HG03571 (cell line): ENCODE results near the gene TM2D3.

Source experiments
- ATAC-seq: cut with Tn5 transposase; IDR thresholded peaks from one replicate; pipeline ENCODE4 v1.9.1; 2021; ENCODE audit not compliant: unreplicated experiment

Gene TM2D3

DNA sequence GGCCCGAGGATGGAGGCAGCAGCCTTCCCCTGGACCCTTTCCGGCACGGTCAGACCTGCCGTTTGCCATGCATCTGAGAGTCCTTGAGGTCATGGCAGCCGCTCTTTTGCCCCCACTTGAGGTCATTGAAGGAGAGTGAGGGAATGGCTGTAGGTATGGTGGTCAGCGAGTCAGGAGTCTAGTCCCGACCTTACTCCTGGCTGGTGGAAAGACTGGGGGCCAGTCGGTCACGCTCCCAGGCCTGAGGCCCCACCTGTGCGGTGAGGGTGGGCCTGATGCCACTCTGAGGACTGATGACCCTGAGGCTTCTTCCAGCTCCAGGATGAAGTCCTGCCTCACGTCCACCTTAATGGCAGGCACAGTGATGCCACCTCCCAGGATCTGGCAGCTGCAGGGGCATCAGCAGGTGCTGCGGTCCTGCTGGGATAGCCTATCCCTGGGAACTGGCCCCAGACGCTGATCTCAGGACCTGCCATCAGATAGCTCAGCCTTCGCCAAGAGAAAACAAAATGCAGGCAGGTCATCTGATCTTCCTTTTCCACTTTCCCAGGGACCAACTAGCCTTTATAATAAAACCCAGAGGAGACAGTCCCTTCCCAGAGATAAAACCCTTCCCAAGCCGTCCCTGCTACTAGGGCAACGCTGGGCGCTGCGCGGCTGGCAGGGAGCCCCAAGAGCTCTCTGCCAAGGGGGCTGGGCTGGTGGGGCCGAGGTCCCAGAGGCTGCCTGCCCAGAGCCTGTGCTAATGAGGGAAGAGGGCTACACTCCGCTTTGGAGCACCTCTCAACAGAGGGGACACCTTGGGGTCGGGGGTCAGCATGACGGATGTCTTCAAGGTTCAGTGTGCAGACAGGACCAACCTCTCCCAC, 42.2 kb downstream of the TM2D3 start:
- ATAC-seq: no peak

GRCh38 chr15:101608201-101608600, 44.0 kb downstream of the TM2D3 start:
- ATAC-seq: no peak

GRCh38 chr15:101607108-101607507, 45.1 kb downstream of the TM2D3 start:
- ATAC-seq: no peak

DNA sequence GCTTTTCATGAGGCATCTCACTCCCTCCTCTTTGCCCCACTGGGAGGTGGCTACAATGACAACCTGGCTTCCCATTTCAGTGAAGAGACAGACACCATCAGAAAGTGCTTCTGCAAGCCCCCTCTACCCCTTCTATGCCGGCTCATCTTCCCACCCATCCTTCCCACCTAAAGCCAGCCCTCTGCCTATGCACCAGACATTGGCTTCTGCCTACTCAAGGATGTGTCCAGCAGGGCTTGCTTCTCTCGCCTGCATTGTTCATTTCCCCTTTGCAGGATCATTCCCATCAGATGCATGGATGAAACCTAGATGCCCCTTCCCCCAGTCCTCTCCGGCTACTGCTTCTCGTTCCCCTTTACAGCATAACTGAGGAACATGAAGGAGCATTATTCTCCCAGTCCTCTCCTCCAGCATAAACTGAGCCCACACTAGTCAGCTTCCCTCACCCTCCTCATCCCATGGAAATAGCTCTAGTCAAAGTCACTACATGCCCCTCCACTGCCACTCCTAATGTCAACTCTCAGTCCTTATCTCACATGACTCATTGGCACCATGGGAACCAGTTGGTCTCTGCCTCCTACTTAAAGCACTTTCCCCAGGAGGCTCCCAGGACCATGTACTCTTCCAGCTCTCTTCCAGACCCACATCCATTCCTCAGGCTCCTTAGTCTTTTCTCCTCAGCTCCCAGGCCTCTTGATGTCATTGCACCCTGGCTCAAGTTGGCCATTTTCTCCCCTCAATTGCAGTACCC, 47.9 kb downstream of the TM2D3 start:
- ATAC-seq: no peak

- no peak for ATAC-seq
Measured at GRCh38 chr15:101602801-101603200, 49.4 kb downstream of the TM2D3 start.

DNA sequence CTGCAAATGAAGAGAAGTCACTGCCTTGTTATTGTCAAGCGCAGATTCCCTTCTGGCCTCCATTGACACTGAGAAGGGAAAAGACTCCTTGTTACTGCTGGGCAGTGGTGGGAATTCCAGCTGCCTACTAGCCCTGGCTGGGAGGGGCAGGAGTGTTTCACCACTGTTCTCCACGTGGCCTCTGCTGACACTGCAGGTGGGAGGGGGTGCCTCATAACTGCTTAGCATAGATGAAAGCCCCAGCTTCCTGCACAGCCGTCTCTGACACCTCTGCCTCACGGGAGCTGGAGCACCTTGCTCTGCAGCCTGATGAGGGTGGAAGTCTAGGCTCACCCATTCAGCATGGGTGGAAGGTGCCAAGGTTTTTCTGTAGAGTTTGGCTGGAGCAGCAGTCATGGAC, 52.1 kb downstream of the TM2D3 start:
- no peak for ATAC-seq

DNA sequence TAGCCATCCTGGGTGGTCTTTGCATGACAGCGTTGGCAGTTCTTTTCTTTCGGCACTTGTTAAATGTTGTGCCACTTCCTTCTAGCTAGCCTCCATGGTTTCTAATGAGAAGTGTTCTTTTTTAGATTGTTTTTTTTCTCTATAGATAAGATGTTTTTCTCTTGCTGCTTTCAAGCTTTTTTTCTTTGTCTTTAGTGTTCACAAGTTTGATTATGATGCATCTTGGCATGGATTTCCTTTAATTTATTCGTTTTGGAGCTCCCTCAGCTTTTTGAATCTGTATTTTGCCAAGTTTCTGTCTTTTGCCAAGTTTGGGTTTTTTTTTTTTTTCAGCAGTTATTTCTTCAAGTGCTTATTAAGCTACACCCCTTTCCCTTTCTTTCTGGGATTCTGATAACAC, 53.1 kb downstream of the TM2D3 start:
- no peak for ATAC-seq

DNA sequence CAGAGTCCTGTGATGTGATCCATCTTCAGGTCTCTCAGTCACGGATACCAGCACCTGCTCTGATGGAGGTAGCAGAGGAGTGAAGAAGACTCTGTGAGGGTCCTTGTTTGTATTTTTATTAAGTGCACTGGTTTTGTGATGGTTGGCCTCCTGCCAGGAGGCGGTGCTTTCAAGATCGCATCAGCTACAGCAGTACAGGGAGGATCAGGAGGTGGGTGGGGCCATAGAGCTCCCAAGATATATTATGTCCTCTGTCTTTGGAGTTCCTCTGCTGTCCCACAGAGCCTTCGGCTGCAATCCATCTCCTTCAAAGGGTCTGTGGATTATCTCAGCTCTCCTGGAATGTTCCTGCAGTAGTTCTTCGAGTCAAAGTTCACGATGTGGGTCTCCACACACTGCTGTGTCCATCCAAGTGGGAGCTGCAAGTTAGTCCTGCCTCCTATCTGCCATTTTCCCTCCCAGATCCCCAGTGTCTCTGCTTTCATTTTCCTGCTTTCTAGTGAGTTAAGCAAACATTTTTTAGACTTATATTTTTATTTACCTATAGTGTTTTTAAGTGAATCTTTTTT, 54.7 kb downstream of the TM2D3 start:
- no peak for ATAC-seq

GRCh38 chr15:101596633-101597032, 55.5 kb downstream of the TM2D3 start:
- no peak for ATAC-seq
